HepG2 (cell line): ENCODE data around the gene TAS1R3. TPM values are rescaled to one million over a fixed set of nuclear protein-coding genes. Genes with fewer than 3 reads are reported as not detected.

ENCODE experiments used
- ATAC-seq: fragments of 200-7000 bp; cut with Tn5 transposase; 3 replicates; pipeline ENCODE4 v1.9.1; 2020; ENCODE audit warnings: mild to moderate bottlenecking, moderate library complexity
- BruUV-seq: library from RNA; stranded (reverse); fragments of 400-500 nt; replicated peaks from 2 replicates; lab custom pipeline; 2021; lab: Mats Ljungman, UMichigan
- CTCF ChIA-PET: fragments of 300-600 bp; formaldehyde crosslinking; extraction: SDS; loops from one replicate; lab custom pipeline; 2021; ENCODE audit warnings: low total read pairs, inconsistent platforms, low intra/inter-chr PET ratio; lab: Yijun Ruan, JAX
- POLR2A ChIA-PET: fragments of 350-600 bp; sonication (Branson Sonifier 250); formaldehyde crosslinking; loops from one replicate; lab custom pipeline; 2020; ENCODE audit warnings: antibody characterized with exemption, inconsistent platforms; lab: Yijun Ruan, JAX
- DNase-seq: peaks from one replicate; pipeline ENCODE4 v3.0.0-alpha.2; 2015; ENCODE audit warnings: low spot score
- FAIRE-seq: peaks from 3 replicates; lab custom pipeline; 2011; peaks lifted over from hg19 to GRCh38; lab: Jason Lieb, UNC
- H2AFZ ChIP-seq: one replicate; pipeline ENCODE4 v1.6.1; 2011; ENCODE audit warnings: low read length, inconsistent platforms
- H3K27ac ChIP-seq: fragments of 300-600 bp; 3 replicates; pipeline ENCODE4 v1.8.0; 2011; ENCODE audit warnings: mixed run types, mild to moderate bottlenecking, mixed read lengths, low read length, inconsistent platforms; ENCODE audit not compliant: insufficient read depth; ENCODE audit errors: extremely low read length
- H3K27me3 ChIP-seq, 2 experiments: fragments of 200-600 bp in 1 of 2; 2 replicates in 1 of 2; 3 replicates in 1 of 2; pipeline versions ENCODE4 v1.6.0 to v1.8.0; 2011; ENCODE audit warnings: low read length in 2 of 2, mild to moderate bottlenecking in 2 of 2, moderate library complexity in 2 of 2, inconsistent platforms in 1 of 2; ENCODE audit not compliant: insufficient read depth in 2 of 2, control insufficient read depth in 1 of 2
- H3K36me3 ChIP-seq, 2 experiments: fragments of 200-600 bp in 1 of 2; replicated peaks in 1 of 2; 2 replicates in 1 of 2; 3 replicates in 1 of 2; pipeline versions ENCODE4 v1.5.1 to v1.8.0; 2011; ENCODE audit warnings: low read length in 2 of 2, inconsistent platforms in 1 of 2; ENCODE audit not compliant: insufficient read depth in 2 of 2, control insufficient read depth in 1 of 2
- H3K4me1 ChIP-seq: 2 replicates; pipeline ENCODE4 v1.5.1; 2012; ENCODE audit warnings: low read length, inconsistent platforms; ENCODE audit not compliant: insufficient read depth
- H3K4me2 ChIP-seq: 2 replicates; pipeline ENCODE4 v1.6.0; 2011; ENCODE audit warnings: low read depth, low read length, inconsistent platforms
- H3K4me3 ChIP-seq, 3 experiments: fragments of 200-600 bp in 1 of 3; sonication (generic), shearing (Covaris generic) in 1 of 3; replicated peaks in 1 of 3; 2 replicates each; pipeline ENCODE4 v1.5.1; 2011 to 2016; ENCODE audit warnings: low read length in 3 of 3, inconsistent platforms in 2 of 3, low read depth in 2 of 3, mild to moderate bottlenecking in 2 of 3, control low read depth in 1 of 3, mixed read lengths in 1 of 3; ENCODE audit not compliant: insufficient read depth in 1 of 3
- H3K79me2 ChIP-seq: one replicate; pipeline ENCODE4 v1.6.1; 2011; ENCODE audit warnings: low read length, inconsistent platforms; ENCODE audit not compliant: insufficient read depth
- H3K9ac ChIP-seq: 2 replicates; pipeline ENCODE4 v1.6.0; 2011; ENCODE audit warnings: mild to moderate bottlenecking, low read depth, low read length, inconsistent platforms; ENCODE audit not compliant: insufficient read depth
- H3K9me3 ChIP-seq: 2 replicates; pipeline ENCODE4 v1.5.1; 2012; ENCODE audit warnings: mild to moderate bottlenecking, low read length
- H4K20me1 ChIP-seq: 2 replicates; pipeline ENCODE4 v1.6.0; 2011; ENCODE audit warnings: inconsistent platforms, mild to moderate bottlenecking, low read length, moderate library complexity; ENCODE audit not compliant: insufficient read depth
- AKNA ChIP-seq: sonication (generic); formaldehyde crosslinking; IDR thresholded peaks from 2 replicates; pipeline ENCODE4 v1.4.0; 2020; ENCODE audit warnings: missing genetic modification reagents, borderline replicate concordance
- CERS6 ChIP-seq: sonication (generic); formaldehyde crosslinking; IDR thresholded peaks from 2 replicates; pipeline ENCODE4 v1.5.0; 2020; ENCODE audit warnings: missing genetic modification reagents
- GATAD2A ChIP-seq: IDR thresholded peaks from 2 replicates; pipeline ENCODE4 v1.6.1; 2016
- SIN3A ChIP-seq: IDR thresholded peaks from 2 replicates; pipeline ENCODE4 v1.6.1; 2011; ENCODE audit warnings: low read depth, mild to moderate bottlenecking, control low read depth, low read length, borderline replicate concordance
- ZBTB33 ChIP-seq: sonication (generic); formaldehyde crosslinking; IDR thresholded peaks from 2 replicates; pipeline ENCODE4 v1.4.0; 2020; ENCODE audit warnings: missing genetic modification reagents
- ZBTB34 ChIP-seq: sonication (generic); formaldehyde crosslinking; IDR thresholded peaks from 2 replicates; pipeline ENCODE4 v1.8.0; 2022; ENCODE audit warnings: mild to moderate bottlenecking, missing genetic modification reagents
- ZFP36 ChIP-seq: fragments of 150-350 bp; IDR thresholded peaks from 2 replicates; pipeline ENCODE4 v1.6.1; 2018; ENCODE audit warnings: borderline replicate concordance, low read length, low read depth; ENCODE audit not compliant: partially characterized antibody
- ZNF597 ChIP-seq: sonication (generic); formaldehyde crosslinking; IDR thresholded peaks from 2 replicates; pipeline ENCODE4 v1.5.0; 2020; ENCODE audit warnings: missing genetic modification reagents
- ZNF746 ChIP-seq: sonication (generic); formaldehyde crosslinking; IDR thresholded peaks from 2 replicates; pipeline ENCODE4 v1.8.0; 2022; ENCODE audit warnings: mild to moderate bottlenecking, missing genetic modification reagents
- WGBS: methylation state at CpG from one replicate; pipeline ENCODE4 v1.1.6; 2017; ENCODE audit warnings: low lambda C conversion rate; 5-methylcytosine and 5-hydroxymethylcytosine counted together
- in situ Hi-C: cut with HindIII; loops from 2 replicates; pipeline ENCODE4 v1.10.0; 2017; ENCODE audit warnings: low pct_unique_long_range_greater_than_20kb; ENCODE audit not compliant: extremely low pct_ligation_motif_present
- intact Hi-C: fragments of 100-400 bp; cut with micrococcal nuclease; formaldehyde crosslinking; loops from one replicate; pipeline ENCODE4 v1.10.0; 2022; ENCODE audit not compliant: unreplicated experiment
- polyA plus RNA-seq, 8 experiments: library from polyadenylated mRNA; depleted of rRNA in 3 of 8; stranded (reverse) in 7 of 8; unstranded in 1 of 8; fragments of >200 nt; fragmentation: Illumina TruSeq in 4 of 8; extraction: Trizol in 4 of 8; gene quantifications; 2 replicates each; pipeline versions ENCODE4 v1.2.1 to v1.2.3, GENCODE V29; 2011 to 2016; ENCODE audit warnings: low read depth in 4 of 8, missing spikeins in 1 of 8, mixed read lengths in 1 of 8; ENCODE audit not compliant: insufficient read depth in 1 of 8
- total RNA-seq, 5 experiments: library from RNA; depleted of rRNA; stranded (reverse); fragments of >200 nt; fragmentation: Illumina TruSeq; extraction: Trizol; gene quantifications; 2 replicates each; pipeline ENCODE4 v1.2.3, GENCODE V29; 2016; ENCODE audit warnings: low read depth in 1 of 5

Gene TAS1R3
- total and polyA plus RNA-seq, 2 of the 13 experiments (the other 11 are each of a cell fraction or from before 2014, with no cell fraction given), result 0.13 to 0.15 TPM

- peaks cover 36% of the 10 kb centered on the region for H3K4me1 ChIP-seq
- H3K4me3 ChIP-seq, result peak overlapping the region; percentile 75 to 91 (median 90)
- H3K27ac ChIP-seq, result peak overlapping the region; percentile 73
- H2AFZ ChIP-seq, result no peak overlapping the region
- H3K4me2 ChIP-seq, result peak overlapping the region; percentile 88
- H3K36me3 ChIP-seq, result peaks cover 13 to 36% of the 10 kb centered on the region in 2 experiments; a peak in 3 of 5 replicates
- H3K27me3 ChIP-seq, result no peaks in the 10 kb centered on the region
- FAIRE-seq (no peak), DNase-seq (no peak), ATAC-seq (no peak)
- peaks cover 13% of the 10 kb centered on the region for H3K79me2 ChIP-seq
- CTCF ChIA-PET, result no interaction called here
- BruUV-seq, result no TSS peak
- intact Hi-C loops (no loop called here), in situ Hi-C loops (no loop called here)
- H3K9me3 ChIP-seq, result no peaks in the 10 kb centered on the region
- peak overlapping the region; percentile 86 for H3K9ac ChIP-seq
- WGBS, result 94% methylated on average over 13 of the region's 57 CpGs
- POLR2A ChIA-PET, result interaction anchor here (1.3 to 1.6 kb wide), 2 partner anchors 16 to 38 kb away, joined by 4 to 5 read pairs; no protein-coding TSS in a partner anchor
- H4K20me1 ChIP-seq, result no peaks in the 10 kb centered on the region; the same call in 1 of the 2 replicates
- TF ChIP-seq ZFP36 (no peak), CERS6 (CRISPR knock-in tag) (no peak), ZBTB34 (CRISPR knock-in tag) (no peak), ZNF746 (CRISPR knock-in tag) (no peak), AKNA (CRISPR knock-in tag) (no peak), GATAD2A (CRISPR knock-in tag) (no peak), ZNF597 (CRISPR knock-in tag) (no peak), SIN3A (no peak), ZBTB33 (CRISPR knock-in tag) (peak; percentile 49; the same call in 1 of the 2 replicates)
Observed at GRCh38 chr1:1309251-1310108, 21.6 kb upstream of the TAS1R3 start.
